ENCODE measurements around the gene DMBT1.

- TF ChIP-seq POLR2AphosphoS5 (IDR thresholded peaks at IDR 0.05; ENCODE audit: low read depth, low read length) (no peak), POLR2A (IDR thresholded peaks at IDR 0.05; ENCODE audit: low read depth, low read length) (no peak), SPI1 (IDR thresholded peaks at IDR 0.05; ENCODE audit: low read depth, low read length) (no peak), TAF1 (IDR thresholded peaks at IDR 0.05; ENCODE audit: low read depth, low read length) (no peak)
These were observed 29.3 kb upstream of the DMBT1 start for GRCh38 chr10:122531261-122531660.
